Tibial artery (tissue), 4 donors: ENCODE data around the gene NID1.

ENCODE experiments used
- DNase-seq, 2 donors: peaks; one replicate each; pipeline ENCODE4 v3.0.0-alpha.2; 2019
- H3K27ac ChIP-seq, 2 donors: fragments of 200-600 bp; sonication (generic) in 1 of 2; 1 replicate in 1 of 2; 2 replicates in 1 of 2; pipeline ENCODE4 v1.5.1; 2018 to 2019; ENCODE audit warnings: mild to moderate bottlenecking in 1 of 2
- H3K27me3 ChIP-seq, 2 donors: fragments of 200-600 bp; sonication (generic) in 1 of 2; one replicate each; pipeline versions ENCODE4 v1.5.1 to v1.6.0; 2016 to 2019
- H3K36me3 ChIP-seq, 3 donors: fragments of 200-600 bp; sonication (generic) in 2 of 3; one replicate each; pipeline ENCODE4 v1.5.1; 2016 to 2019; ENCODE audit warnings: mild to moderate bottlenecking in 2 of 3
- H3K4me1 ChIP-seq, 4 donors: fragments of 200-600 bp; sonication (generic) in 2 of 4; 1 replicate in 3 of 4; 2 replicates in 1 of 4; pipeline ENCODE4 v1.5.1; 2016 to 2019
- H3K4me3 ChIP-seq, 2 donors: fragments of 200-600 bp; sonication (generic) in 1 of 2; 1 replicate in 1 of 2; 2 replicates in 1 of 2; pipeline ENCODE4 v1.5.1; 2018 to 2019; ENCODE audit warnings: mild to moderate bottlenecking in 2 of 2
- H3K9me3 ChIP-seq, 3 donors: fragments of 200-600 bp; sonication (generic) in 1 of 3; one replicate each; pipeline ENCODE4 v1.5.1; 2016 to 2019
- intact Hi-C: fragments of 100-400 bp; cut with DNase I; formaldehyde crosslinking; loops from one replicate; pipeline ENCODE4 v1.15.0; 2023; ENCODE audit warnings: low total_unique reads
- TF ChIP-seq, protein P1 (sequence below), 2 experiments: fragments of 200-600 bp in 1 of 2; fragments of 450-650 bp in 1 of 2; IDR thresholded peaks; one replicate each; pipeline ENCODE4 v1.5.1; 2017 to 2019; ENCODE audit warnings: antibody characterized with exemption in 2 of 2, mild to moderate bottlenecking in 1 of 2, moderate library complexity in 1 of 2

Gene NID1

DNA sequence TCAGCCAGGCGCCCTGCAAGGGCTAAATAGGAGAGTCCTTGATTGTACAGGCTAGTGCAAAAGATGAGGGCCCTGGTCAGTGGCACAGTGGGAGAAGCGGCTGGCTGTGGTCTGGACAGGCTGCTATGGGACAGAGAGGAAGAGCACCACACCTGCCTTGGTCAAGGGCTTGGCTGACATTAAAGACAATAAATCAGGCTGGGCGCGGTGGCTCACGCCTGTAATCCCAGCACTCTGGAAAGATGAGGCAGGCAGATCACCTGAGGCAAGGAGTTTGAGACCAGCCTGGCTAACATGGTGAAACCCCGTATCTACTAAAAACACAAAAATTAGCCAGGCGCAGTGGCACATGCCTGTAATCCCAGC, 62.9 kb downstream of the NID1 start:
- Histone ChIP-seq H3K36me3 (peaks cover 23 to 65% (median 42%) of the 10 kb centered on the region in 3 donors), H3K4me1 (no peaks in the 10 kb centered on the region), H3K27ac (no peak overlapping the region), H3K4me3 (no peak overlapping the region), H3K9me3 (no peaks in the 10 kb centered on the region), H3K27me3 (no peaks in the 10 kb centered on the region)
- TF ChIP-seq, protein P1, sequence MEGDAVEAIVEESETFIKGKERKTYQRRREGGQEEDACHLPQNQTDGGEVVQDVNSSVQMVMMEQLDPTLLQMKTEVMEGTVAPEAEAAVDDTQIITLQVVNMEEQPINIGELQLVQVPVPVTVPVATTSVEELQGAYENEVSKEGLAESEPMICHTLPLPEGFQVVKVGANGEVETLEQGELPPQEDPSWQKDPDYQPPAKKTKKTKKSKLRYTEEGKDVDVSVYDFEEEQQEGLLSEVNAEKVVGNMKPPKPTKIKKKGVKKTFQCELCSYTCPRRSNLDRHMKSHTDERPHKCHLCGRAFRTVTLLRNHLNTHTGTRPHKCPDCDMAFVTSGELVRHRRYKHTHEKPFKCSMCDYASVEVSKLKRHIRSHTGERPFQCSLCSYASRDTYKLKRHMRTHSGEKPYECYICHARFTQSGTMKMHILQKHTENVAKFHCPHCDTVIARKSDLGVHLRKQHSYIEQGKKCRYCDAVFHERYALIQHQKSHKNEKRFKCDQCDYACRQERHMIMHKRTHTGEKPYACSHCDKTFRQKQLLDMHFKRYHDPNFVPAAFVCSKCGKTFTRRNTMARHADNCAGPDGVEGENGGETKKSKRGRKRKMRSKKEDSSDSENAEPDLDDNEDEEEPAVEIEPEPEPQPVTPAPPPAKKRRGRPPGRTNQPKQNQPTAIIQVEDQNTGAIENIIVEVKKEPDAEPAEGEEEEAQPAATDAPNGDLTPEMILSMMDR (IDR thresholded peaks at IDR 0.05): no peak
- intact Hi-C loops: no loop called here
- DNase-seq: no peak

DNA sequence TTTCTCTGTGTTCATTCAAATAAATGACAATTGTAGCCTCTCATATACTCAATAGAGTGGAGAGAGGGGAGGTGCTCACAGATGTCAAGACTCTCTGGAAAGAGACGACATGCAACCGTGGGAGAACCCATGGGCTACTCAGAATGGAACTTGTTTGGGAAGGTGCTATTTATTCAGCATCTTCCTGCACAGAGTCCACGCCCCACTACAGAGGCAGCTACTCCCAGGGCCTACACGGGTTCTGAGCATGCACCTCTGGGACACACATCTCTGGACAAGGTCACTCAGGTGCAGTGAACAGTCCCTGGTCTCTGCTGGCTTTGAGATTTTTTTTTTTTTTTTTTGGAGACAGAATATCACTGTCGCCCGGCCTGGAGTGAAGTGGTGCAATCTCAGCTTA, 64.1 kb downstream of the NID1 start:
- Histone ChIP-seq H3K36me3 (peaks cover 27 to 66% (median 48%) of the 10 kb centered on the region in 3 donors), H3K27me3 (no peaks in the 10 kb centered on the region), H3K27ac (no peak overlapping the region), H3K4me1 (no peaks in the 10 kb centered on the region), H3K9me3 (no peaks in the 10 kb centered on the region), H3K4me3 (no peak overlapping the region)
- TF ChIP-seq, protein P1 (IDR thresholded peaks at IDR 0.05): no peak
- DNase-seq: no peak
- intact Hi-C loops: no loop called here

DNA sequence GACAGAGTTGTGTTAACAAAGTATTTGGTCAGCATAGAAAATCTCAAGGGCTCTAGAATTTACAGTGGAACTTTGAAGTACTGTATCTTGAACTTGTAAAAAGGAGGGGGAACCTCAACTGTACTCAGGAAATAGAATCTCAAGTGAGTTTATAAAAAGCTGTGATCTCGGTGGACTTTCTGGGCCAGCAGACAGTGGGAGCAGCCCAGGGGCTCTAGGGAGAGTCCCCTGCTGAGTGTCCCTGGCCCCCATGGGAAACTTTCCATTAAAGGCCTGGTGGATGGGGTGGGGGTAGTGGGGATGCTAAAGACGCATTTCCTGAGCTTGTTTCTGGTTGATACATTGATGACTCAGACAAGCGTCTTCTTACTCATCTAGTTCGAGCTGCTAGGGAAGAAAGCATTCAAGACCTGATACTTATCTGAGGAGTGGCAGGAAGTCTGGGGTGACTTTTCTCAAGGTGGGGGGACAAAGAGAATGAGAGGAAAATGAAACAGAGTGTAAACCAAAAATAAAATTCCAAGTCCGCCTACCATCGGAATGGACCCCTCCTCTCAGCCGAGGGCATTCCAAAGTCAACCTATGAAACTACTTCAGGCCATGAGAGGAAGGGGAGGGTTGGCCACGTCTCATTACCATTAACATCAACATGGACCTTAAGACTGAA, 65.5 kb downstream of the NID1 start:
- Histone ChIP-seq H3K9me3 (no peaks in the 10 kb centered on the region), H3K4me1 (no peaks in the 10 kb centered on the region), H3K27ac (no peak overlapping the region), H3K36me3 (peaks cover 21 to 72% (median 52%) of the 10 kb centered on the region in 3 donors), H3K27me3 (no peaks in the 10 kb centered on the region), H3K4me3 (no peak overlapping the region)
- TF ChIP-seq, protein P1 (IDR thresholded peaks at IDR 0.05): no peak
- intact Hi-C loops: no loop called here
- no peak for DNase-seq

DNA sequence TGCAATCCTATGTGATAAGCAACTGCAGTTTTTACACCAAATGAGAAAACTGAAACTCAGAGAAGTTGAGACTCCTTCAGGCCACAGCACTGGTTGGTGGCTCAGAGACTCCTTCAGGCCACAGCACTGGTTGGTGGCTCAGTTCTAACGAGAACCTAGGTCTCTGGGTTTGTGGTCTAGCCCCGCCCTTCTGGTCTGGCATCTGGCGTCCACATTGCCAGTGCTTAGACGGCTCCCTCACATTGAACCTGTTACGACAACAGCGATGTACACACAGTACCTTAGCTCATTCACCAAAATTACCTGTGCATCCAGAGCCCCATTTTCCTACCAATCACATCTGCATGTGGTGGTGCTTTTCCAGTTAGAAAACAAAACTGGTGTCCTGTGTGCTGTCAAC, 66.1 kb downstream of the NID1 start:
- Histone ChIP-seq H3K4me3 (no peak overlapping the region), H3K36me3 (peaks cover 24 to 77% (median 51%) of the 10 kb centered on the region in 3 donors), H3K27ac (no peak overlapping the region), H3K27me3 (no peaks in the 10 kb centered on the region), H3K9me3 (no peaks in the 10 kb centered on the region), H3K4me1 (no peaks in the 10 kb centered on the region)
- DNase-seq: no peak
- intact Hi-C loops: no loop called here
- TF ChIP-seq, protein P1 (IDR thresholded peaks at IDR 0.05): no peak

DNA sequence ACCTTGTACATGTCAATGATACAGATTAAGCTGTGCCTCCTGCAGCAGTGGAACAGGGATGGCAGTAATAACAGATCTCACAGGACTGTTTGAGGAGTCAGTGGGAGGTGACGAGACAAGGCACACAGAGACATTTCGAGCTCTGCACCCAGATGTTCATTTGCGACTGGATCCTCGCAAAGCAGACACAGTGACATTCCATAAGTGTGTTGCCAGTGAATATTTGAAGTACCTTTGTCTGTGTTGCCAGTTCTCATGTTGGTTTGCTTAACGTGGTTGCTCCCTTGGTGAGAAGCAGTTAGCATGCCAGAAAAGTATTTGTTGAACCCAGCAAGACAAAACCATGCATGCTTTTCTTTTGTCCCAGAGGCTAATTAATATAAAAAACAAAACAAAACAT, 67.0 kb downstream of the NID1 start:
- H3K4me1 ChIP-seq: no peaks in the 10 kb centered on the region
- H3K4me3 ChIP-seq: no peak overlapping the region
- no peaks in the 10 kb centered on the region for H3K9me3 ChIP-seq
- H3K36me3 ChIP-seq: peaks cover 33 to 79% (median 56%) of the 10 kb centered on the region in 3 donors
- intact Hi-C loops: no loop called here
- TF ChIP-seq, protein P1 (IDR thresholded peaks at IDR 0.05): no peak
- H3K27ac ChIP-seq: no peak overlapping the region
- no peak for DNase-seq
- H3K27me3 ChIP-seq: no peaks in the 10 kb centered on the region

DNA sequence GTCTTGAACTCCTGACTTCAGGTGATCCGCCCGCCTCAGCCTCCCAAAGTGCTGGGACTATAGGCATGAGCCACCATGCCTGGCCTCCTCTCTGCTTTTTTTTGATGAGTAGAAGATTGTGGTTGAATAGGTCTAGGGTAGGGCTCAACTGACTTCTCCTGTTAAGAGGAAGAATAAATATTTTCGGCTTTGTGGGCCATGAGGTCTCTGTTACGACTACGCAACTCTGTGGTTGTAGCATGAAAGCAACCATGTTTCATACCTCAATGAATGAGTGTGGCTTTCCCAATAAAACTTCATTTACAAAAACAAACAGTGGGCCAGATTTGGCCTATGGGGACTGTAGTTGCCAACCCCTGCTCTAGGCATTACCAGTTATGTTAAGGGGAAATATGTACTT, 67.8 kb downstream of the NID1 start:
- intact Hi-C loops: no loop called here

More for the DNA sequence above, 67.8 kb downstream of the NID1 start:
- Histone ChIP-seq H3K9me3 (no peaks in the 10 kb centered on the region), H3K27me3 (no peaks in the 10 kb centered on the region), H3K27ac (no peak overlapping the region), H3K4me1 (no peaks in the 10 kb centered on the region), H3K36me3 (peaks cover 41 to 80% (median 64%) of the 10 kb centered on the region in 3 donors), H3K4me3 (no peak overlapping the region)
- DNase-seq: no peak
- TF ChIP-seq, protein P1 (IDR thresholded peaks at IDR 0.05): no peak
